Heart left ventricle (tissue), 16 donors: ENCODE results near the gene C2orf74. TPM values are rescaled to one million over a fixed set of nuclear protein-coding genes. Genes with fewer than 3 reads are reported as not detected.
A peak's percentile ranks its signal among the peaks of the same experiment; 100 is the strongest.

Experiments used
- ATAC-seq, 4 donors: fragments of 200-7000 bp; cut with Tn5 transposase; one replicate each; pipeline ENCODE4 v1.9.1; 2020 to 2022; ENCODE audit warnings: moderate library complexity in 4 of 4, mild to moderate bottlenecking in 3 of 4, moderate number of reproducible peaks in 1 of 4
- DNase-seq, 5 donors: peaks; one replicate each; pipeline ENCODE4 v3.0.0-alpha.2; 2020
- H3K27ac ChIP-seq, 12 donors: fragments of 200-600 bp; sonication (generic) in 4 of 12; one replicate each; pipeline versions ENCODE4 v1.5.0 to v1.8.0; 2016 to 2022; ENCODE audit warnings: mild to moderate bottlenecking in 2 of 12
- H3K27me3 ChIP-seq, 9 donors: fragments of 200-600 bp; sonication (generic) in 2 of 9; one replicate each; pipeline versions ENCODE4 v1.5.1 to v1.8.0; 2016 to 2022; ENCODE audit warnings: mild to moderate bottlenecking in 3 of 9
- H3K36me3 ChIP-seq, 9 donors: fragments of 200-600 bp; sonication (generic) in 2 of 9; one replicate each; pipeline versions ENCODE4 v1.5.0 to v1.8.0; 2018 to 2022; ENCODE audit warnings: mild to moderate bottlenecking in 2 of 9
- H3K4me1 ChIP-seq, 12 donors: fragments of 200-600 bp; sonication (generic) in 4 of 12; one replicate each; pipeline versions ENCODE4 v1.5.0 to v1.8.0; 2016 to 2022; ENCODE audit warnings: mild to moderate bottlenecking in 3 of 12
- H3K4me3 ChIP-seq, 12 donors: fragments of 200-600 bp; sonication (generic) in 4 of 12; one replicate each; pipeline versions ENCODE4 v1.5.0 to v1.8.0; 2017 to 2022; ENCODE audit warnings: mild to moderate bottlenecking in 9 of 12, moderate library complexity in 4 of 12
- H3K9me3 ChIP-seq, 12 donors: fragments of 200-600 bp; sonication (generic) in 4 of 12; one replicate each; pipeline versions ENCODE4 v1.5.0 to v1.8.0; 2016 to 2022; ENCODE audit warnings: mild to moderate bottlenecking in 1 of 12
- POLR2A ChIP-seq, 2 donors: fragments of 450-650 bp; IDR thresholded peaks; one replicate each; pipeline ENCODE4 v1.6.1; 2017; ENCODE audit warnings: antibody characterized with exemption in 2 of 2, mild to moderate bottlenecking in 2 of 2, moderate library complexity in 2 of 2
- WGBS, 4 donors: extraction: QIAGEN DNeasy Blood & Tissue Kit in 2 of 4; methylation state at CpG; one replicate each; pipeline versions ENCODE4 v1.1.5 to v1.1.7; 2013 to 2018; 5-methylcytosine and 5-hydroxymethylcytosine counted together
- intact Hi-C, 10 donors: fragments of 100-400 bp; cut with DNase I; formaldehyde crosslinking; loops; one replicate each; pipeline versions ENCODE4 v1.11.1 to v1.14.2; 2022
- polyA plus RNA-seq, 2 donors: library from polyadenylated mRNA; stranded (reverse); fragments of 200-250 nt; gene quantifications; one replicate each; pipeline ENCODE4 v1.2.3, GENCODE V29; 2013
- total RNA-seq, 9 donors: library from RNA; depleted of rRNA in 2 of 9; stranded (reverse); fragments of >200 nt in 2 of 9; fragmentation: NEBNext Ultra II Directional in 3 of 9; extraction: Animal tissue kit (Norgen Biotek cat#: 25700) in 3 of 9; gene quantifications; one replicate each; pipeline versions ENCODE4 v1.1.0 to v1.2.4, GENCODE V29; 2016 to 2023
- TF ChIP-seq, protein P1 (sequence below), 12 donors: fragments of 200-600 bp; sonication (generic) in 4 of 12; IDR thresholded peaks; one replicate each; pipeline versions ENCODE4 v1.5.0 to v1.8.0; 2018 to 2022; ENCODE audit warnings: antibody characterized with exemption in 12 of 12, mild to moderate bottlenecking in 5 of 12
- donor health status: ischemic (EF 13 %, LVEDD 7.1; RV severe dilation, severe dysfunction).
- donor health status: healthy with polysubstance abuse.
- donor health status: DM: no; HTN: yes; CAD: no.
- donor health status: DM: no; HTN: no; CAD: no.
- donor health status: ischemic (EF 25% LVEDD 6.9; RV normal size, moderate dysfunction).
- donor health status: ischemic (EF 25% LVEDD 5.7; RV mildly dilated, moderate dysfunction).
- donor health status: healthy.
- donor health status: DM: yes; HTN: yes; CAD: no.
- donor health status: ischemic (EF 35%, LVEDD 5.7; RV mildly dilated, moderate dysfunction).
- donor health status: nonischemic (EF 11% LVEDD 7.7; RV severe dilation, severe dysfunction).
- donor health status: DM: yes; HTN: yes; CAD: no.
- donor health status: PGD.
- donor health status: ischemic (EF 29% LVEDD 5.4; RV normal size, mild dysfunction).
- donor health status: nonischemic (EF 23%, LVEDD 6.1; RV moderate dilation, normal function).

Gene C2orf74
- total and polyA plus RNA-seq, 11 donors, result 12.3 to 51.8 (median 17.7) TPM

DNA sequence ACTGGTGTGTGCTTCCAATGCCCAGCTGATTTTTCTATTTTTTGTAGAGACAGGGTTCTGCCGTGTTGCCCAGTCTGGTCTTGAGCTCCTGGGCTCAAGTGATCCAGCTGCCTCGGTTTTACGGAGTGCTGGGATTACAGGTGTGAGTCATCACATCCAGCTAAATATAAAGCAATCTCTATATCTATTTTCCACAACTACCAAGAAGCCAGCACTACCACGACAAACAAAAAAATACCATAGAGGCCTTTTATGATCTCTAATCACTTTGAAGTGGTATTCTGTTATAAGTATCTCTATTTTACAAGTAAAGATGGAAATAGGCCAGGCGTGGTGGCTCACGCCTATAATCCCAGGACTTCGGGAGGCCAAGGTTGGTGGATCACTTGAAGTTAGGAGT lies 34.7 kb downstream of the C2orf74 start:
- H3K9me3 ChIP-seq, result no peaks in the 10 kb centered on the region
- 76 to 83% (median 81%) methylated on average over 7 of the region's 7 CpGs for WGBS, 4 donors
- H3K4me3 ChIP-seq, result no peak overlapping the region
- H3K27ac ChIP-seq, result peak overlapping the region in 1 of 12 donors; percentile 3
- H3K36me3 ChIP-seq, result peaks cover 0 to 73% (median 60%) of the 10 kb centered on the region in 9 donors
- TF ChIP-seq, protein P1, sequence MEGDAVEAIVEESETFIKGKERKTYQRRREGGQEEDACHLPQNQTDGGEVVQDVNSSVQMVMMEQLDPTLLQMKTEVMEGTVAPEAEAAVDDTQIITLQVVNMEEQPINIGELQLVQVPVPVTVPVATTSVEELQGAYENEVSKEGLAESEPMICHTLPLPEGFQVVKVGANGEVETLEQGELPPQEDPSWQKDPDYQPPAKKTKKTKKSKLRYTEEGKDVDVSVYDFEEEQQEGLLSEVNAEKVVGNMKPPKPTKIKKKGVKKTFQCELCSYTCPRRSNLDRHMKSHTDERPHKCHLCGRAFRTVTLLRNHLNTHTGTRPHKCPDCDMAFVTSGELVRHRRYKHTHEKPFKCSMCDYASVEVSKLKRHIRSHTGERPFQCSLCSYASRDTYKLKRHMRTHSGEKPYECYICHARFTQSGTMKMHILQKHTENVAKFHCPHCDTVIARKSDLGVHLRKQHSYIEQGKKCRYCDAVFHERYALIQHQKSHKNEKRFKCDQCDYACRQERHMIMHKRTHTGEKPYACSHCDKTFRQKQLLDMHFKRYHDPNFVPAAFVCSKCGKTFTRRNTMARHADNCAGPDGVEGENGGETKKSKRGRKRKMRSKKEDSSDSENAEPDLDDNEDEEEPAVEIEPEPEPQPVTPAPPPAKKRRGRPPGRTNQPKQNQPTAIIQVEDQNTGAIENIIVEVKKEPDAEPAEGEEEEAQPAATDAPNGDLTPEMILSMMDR (IDR thresholded peaks at IDR 0.05), result no peak
- no peak for TF ChIP-seq POLR2A (IDR thresholded peaks at IDR 0.05)
- intact Hi-C loops, result no loop called here
- peaks cover 0 to 12% (median 5%) of the 10 kb centered on the region in 12 donors for H3K4me1 ChIP-seq
- ATAC-seq, result peak in 1 of 4 donors; percentile 43
- H3K27me3 ChIP-seq, result no peaks in the 10 kb centered on the region
- DNase-seq, result no peak

DNA sequence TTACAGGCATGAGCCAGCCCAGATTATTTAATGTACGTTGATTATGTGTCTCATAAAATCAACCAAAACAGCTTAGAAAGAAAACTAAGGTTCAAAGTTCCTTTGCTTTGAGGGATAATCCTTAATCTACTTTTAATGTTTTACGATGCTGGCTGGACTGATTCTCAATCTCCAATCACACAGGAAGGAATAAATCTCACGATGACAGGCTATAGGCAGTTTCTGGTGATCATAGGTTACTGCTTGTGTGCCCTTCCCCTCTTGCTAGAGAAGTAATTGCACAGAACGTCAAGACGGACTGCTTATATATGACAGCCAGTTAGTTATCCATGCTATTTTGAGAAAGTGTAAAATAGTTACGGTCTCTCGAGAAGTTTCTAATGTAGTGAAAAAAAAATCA lies 43.1 kb downstream of the C2orf74 start:
- intact Hi-C loops, result no loop called here
- Histone ChIP-seq H3K4me3 (no peak overlapping the region), H3K4me1 (no peaks in the 10 kb centered on the region), H3K36me3 (peaks cover 0 to 100% (median 97%) of the 10 kb centered on the region in 9 donors), H3K9me3 (no peaks in the 10 kb centered on the region), H3K27ac (no peak overlapping the region), H3K27me3 (no peaks in the 10 kb centered on the region)
- 89 to 91% (median 91%) methylated on average over 7 of the region's 7 CpGs for whole genome bisulfite sequencing, 4 donors
- DNase-seq, result no peak
- no peak for ATAC-seq
- TF ChIP-seq, protein P1 (IDR thresholded peaks at IDR 0.05), result no peak
- TF ChIP-seq POLR2A (IDR thresholded peaks at IDR 0.05), result no peak

DNA sequence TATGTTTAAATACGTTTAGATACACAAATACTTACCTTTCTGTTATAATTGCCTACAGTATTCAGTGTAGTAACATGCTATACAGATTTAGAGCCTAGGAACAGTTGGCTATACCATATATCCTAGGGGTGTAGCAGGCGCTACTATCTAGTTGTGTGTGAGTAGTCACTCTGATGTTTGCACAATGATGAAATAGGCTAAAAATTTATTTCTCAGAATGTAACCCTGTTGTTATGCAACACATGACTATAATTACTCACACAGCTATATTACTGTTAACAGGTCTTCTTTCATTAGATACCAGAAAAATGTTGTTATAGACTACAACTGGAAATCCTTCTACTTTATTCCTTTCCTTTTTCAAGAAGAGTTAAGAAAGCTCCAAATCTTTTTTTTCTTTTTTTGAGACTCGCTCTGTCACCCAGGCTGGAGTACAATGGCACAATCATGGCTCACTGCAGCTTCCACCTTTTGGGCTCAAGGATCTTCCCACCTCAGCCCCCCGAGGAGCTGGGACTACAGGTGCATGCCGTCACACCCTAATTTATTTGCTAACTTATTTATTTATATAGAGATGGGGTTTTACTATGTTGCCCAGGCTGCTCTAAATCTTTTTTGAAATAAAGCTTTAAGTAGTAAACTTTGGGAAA lies 48.5 kb downstream of the C2orf74 start:
- 88 to 94% (median 93%) methylated on average over 5 of the region's 5 CpGs for WGBS, 4 donors
- no peak overlapping the region for H3K4me3 ChIP-seq
- H3K27me3 ChIP-seq, result no peaks in the 10 kb centered on the region
- DNase-seq (no peak), ATAC-seq (peak; percentile 42 to 59 (median 50))
- intact Hi-C loops, result no loop called here
- H3K27ac ChIP-seq, result peak overlapping the region in 2 of 12 donors; percentile 20
- no peaks in the 10 kb centered on the region for H3K9me3 ChIP-seq
- peaks cover 0 to 100% (median 96%) of the 10 kb centered on the region in 9 donors for H3K36me3 ChIP-seq
- no peaks in the 10 kb centered on the region for H3K4me1 ChIP-seq
- TF ChIP-seq, protein P1 (IDR thresholded peaks at IDR 0.05), result no peak
- TF ChIP-seq POLR2A (IDR thresholded peaks at IDR 0.05), result no peak

DNA sequence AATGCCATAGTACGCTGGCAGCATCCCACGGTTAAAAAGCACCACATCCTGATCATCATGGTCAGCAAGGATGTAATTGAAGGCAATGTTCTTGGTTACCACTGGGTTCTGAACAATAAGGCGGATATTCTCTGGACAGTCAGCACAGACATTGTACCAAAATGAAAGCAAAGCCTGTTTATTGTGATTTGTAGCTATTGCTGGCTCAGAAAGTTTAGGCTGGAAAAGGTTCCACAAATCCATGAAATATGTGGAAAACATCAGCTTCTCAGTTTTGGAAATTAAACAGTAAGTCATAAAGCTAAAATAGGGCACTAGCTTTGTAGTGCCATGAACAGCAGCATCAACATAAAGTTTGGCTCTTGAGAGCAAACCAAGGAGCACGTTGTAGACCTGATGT lies 52.2 kb downstream of the C2orf74 start:
- DNase-seq, result no peak
- Histone ChIP-seq H3K27ac (no peak overlapping the region), H3K4me3 (no peak overlapping the region), H3K4me1 (no peaks in the 10 kb centered on the region), H3K27me3 (no peaks in the 10 kb centered on the region), H3K9me3 (no peaks in the 10 kb centered on the region), H3K36me3 (peaks cover 0 to 100% (median 86%) of the 10 kb centered on the region in 9 donors)
- intact Hi-C loops, result no loop called here
- no peak for ATAC-seq
- 93 to 95% (median 93%) methylated on average over 4 of the region's 4 CpGs for WGBS, 4 donors
- TF ChIP-seq POLR2A (IDR thresholded peaks at IDR 0.05), result no peak
- TF ChIP-seq, protein P1 (IDR thresholded peaks at IDR 0.05), result no peak

Other genes with a start within 250 kb of the C2orf74 start
- gene PEX13, start 144.5 kb upstream of the C2orf74 start, total RNA-seq, result 10 to 100 TPM; 17.8 to 27.6 (median 24.3) TPM
- 10 to 100 TPM; 11.7 to 20.3 TPM for gene PEX13, start 144.5 kb upstream of the C2orf74 start, polyA plus RNA-seq
- 1 to 10 TPM; 2.5 to 6.5 (median 4.9) TPM for gene PUS10, start 143.9 kb upstream of the C2orf74 start, total RNA-seq
- 1 to 10 TPM; 1.9 to 2.1 TPM for gene PUS10, start 143.9 kb upstream of the C2orf74 start, polyA plus RNA-seq
- 10 to 100 TPM in 1 of 9 donors, 1 to 10 TPM in 8; 3.6 to 10.7 (median 6.6) TPM for gene SANBR, start 96.3 kb upstream of the C2orf74 start, total RNA-seq
- gene SANBR, start 96.3 kb upstream of the C2orf74 start, polyA plus RNA-seq, result 1 to 10 TPM; 4.8 to 7.0 TPM